ENCODE data around the gene SUMO3.

GRCh38 chr21:44805859-44806258, 12.0 kb downstream of the SUMO3 start:
- TF ChIP-seq POLR2A (IDR thresholded peaks at IDR 0.05; ENCODE audit: low read depth, low read length) (no peak), POLR2AphosphoS5 (IDR thresholded peaks at IDR 0.05; ENCODE audit: low read depth, low read length) (no peak)
